GM12865 (cell line): ENCODE data around the gene MATN1.

Experiments
- DNase-seq: peaks from one replicate; pipeline ENCODE4 v3.0.0; 2010; ENCODE audit warnings: low read depth
- H3K4me3 ChIP-seq: 2 replicates; pipeline ENCODE4 v1.5.1; 2011; ENCODE audit warnings: mild to moderate bottlenecking, low read depth, low read length, control low read depth
- CTCF ChIP-seq: IDR thresholded peaks from 2 replicates; pipeline ENCODE4 v1.5.1; 2011; ENCODE audit warnings: low read length, control low read depth, low read depth, inconsistent platforms; ENCODE audit not compliant: insufficient read depth; ENCODE audit errors: missing control alignments

The MATN1 gene

GRCh38 chr1:30684881-30685795, 38.2 kb downstream of the MATN1 start:
- no peak for DNase-seq
- TF ChIP-seq CTCF, result no peak
- no peak overlapping the region for H3K4me3 ChIP-seq

- no peak for TF ChIP-seq CTCF
- no peak for DNase-seq
These were observed 39.1 kb downstream of the MATN1 start for GRCh38 chr1:30684259-30684658.

GRCh38 chr1:30683699-30684098, 39.7 kb downstream of the MATN1 start:
- no peak overlapping the region for H3K4me3 ChIP-seq
- no peak for TF ChIP-seq CTCF
- DNase-seq, result no peak

More at GRCh38 chr1:30684259-30684658, 39.1 kb downstream of the MATN1 start:
- no peak overlapping the region for H3K4me3 ChIP-seq

GRCh38 chr1:30682396-30683275, 40.7 kb downstream of the MATN1 start:
- TF ChIP-seq CTCF, result no peak
- H3K4me3 ChIP-seq, result no peak overlapping the region
- DNase-seq, result no peak

GRCh38 chr1:30681782-30682181, 41.6 kb downstream of the MATN1 start:
- no peak for TF ChIP-seq CTCF
- no peak for DNase-seq
- H3K4me3 ChIP-seq, result no peak overlapping the region

- no peak for DNase-seq
- TF ChIP-seq CTCF, result no peak
- H3K4me3 ChIP-seq, result no peak overlapping the region
These were observed 42.5 kb downstream of the MATN1 start for GRCh38 chr1:30680879-30681278.
